HEK293 (cell line): Measurements from ENCODE around the gene GPER1.

Source experiments
- ZNF785 ChIP-seq: fragments of 450-650 bp; formaldehyde crosslinking; IDR thresholded peaks from 2 replicates; pipeline ENCODE4 v1.5.1; 2016; ENCODE audit warnings: missing biosample characterization, missing genetic modification characterization
- TF ChIP-seq, protein P1 (sequence below): fragments of 450-650 bp; formaldehyde crosslinking; IDR thresholded peaks from 2 replicates; pipeline ENCODE4 v1.5.1; 2016; ENCODE audit warnings: missing biosample characterization, missing genetic modification characterization
- TF ChIP-seq, protein P2 (sequence below): fragments of 450-650 bp; formaldehyde crosslinking; IDR thresholded peaks from 2 replicates; pipeline ENCODE4 v1.5.1; 2016; ENCODE audit warnings: missing biosample characterization, missing genetic modification characterization

DNA sequence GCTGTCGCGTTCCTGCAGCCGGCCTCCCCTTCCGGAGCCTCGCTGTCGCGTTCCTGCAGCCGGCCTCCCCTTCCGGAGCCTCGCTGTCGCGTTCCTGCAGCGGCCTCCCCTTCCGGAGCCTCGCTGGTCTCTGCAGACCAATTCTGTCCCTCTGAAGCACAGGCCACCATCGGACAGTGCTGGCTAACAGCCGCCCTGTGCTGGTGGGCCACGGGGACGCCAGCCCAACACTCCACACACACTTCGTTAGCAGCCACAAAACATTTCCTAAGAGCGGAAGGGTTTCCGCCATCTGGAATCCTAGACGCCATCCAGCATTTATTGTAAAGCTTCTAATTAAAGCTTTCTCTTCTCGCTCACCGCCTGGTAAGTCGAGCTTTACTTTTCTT lies 11.2 kb downstream of the GPER1 start:
- TF ChIP-seq, protein P1, sequence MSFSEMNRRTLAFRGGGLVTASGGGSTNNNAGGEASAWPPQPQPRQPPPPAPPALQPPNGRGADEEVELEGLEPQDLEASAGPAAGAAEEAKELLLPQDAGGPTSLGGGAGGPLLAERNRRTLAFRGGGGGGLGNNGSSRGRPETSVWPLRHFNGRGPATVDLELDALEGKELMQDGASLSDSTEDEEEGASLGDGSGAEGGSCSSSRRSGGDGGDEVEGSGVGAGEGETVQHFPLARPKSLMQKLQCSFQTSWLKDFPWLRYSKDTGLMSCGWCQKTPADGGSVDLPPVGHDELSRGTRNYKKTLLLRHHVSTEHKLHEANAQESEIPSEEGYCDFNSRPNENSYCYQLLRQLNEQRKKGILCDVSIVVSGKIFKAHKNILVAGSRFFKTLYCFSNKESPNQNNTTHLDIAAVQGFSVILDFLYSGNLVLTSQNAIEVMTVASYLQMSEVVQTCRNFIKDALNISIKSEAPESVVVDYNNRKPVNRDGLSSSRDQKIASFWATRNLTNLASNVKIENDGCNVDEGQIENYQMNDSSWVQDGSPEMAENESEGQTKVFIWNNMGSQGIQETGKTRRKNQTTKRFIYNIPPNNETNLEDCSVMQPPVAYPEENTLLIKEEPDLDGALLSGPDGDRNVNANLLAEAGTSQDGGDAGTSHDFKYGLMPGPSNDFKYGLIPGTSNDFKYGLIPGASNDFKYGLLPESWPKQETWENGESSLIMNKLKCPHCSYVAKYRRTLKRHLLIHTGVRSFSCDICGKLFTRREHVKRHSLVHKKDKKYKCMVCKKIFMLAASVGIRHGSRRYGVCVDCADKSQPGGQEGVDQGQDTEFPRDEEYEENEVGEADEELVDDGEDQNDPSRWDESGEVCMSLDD: no peak
- TF ChIP-seq, protein P2, sequence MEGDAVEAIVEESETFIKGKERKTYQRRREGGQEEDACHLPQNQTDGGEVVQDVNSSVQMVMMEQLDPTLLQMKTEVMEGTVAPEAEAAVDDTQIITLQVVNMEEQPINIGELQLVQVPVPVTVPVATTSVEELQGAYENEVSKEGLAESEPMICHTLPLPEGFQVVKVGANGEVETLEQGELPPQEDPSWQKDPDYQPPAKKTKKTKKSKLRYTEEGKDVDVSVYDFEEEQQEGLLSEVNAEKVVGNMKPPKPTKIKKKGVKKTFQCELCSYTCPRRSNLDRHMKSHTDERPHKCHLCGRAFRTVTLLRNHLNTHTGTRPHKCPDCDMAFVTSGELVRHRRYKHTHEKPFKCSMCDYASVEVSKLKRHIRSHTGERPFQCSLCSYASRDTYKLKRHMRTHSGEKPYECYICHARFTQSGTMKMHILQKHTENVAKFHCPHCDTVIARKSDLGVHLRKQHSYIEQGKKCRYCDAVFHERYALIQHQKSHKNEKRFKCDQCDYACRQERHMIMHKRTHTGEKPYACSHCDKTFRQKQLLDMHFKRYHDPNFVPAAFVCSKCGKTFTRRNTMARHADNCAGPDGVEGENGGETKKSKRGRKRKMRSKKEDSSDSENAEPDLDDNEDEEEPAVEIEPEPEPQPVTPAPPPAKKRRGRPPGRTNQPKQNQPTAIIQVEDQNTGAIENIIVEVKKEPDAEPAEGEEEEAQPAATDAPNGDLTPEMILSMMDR (tag by site-specific recombination): no peak
- TF ChIP-seq ZNF785 (tag by site-specific recombination): no peak
